Frontal cortex (tissue), 4 donors: ENCODE data around the gene TBC1D12. TPM values are rescaled to one million over a fixed set of nuclear protein-coding genes. Genes with fewer than 3 reads are reported as not detected.

Source experiments
- DNase-seq, 2 donors: peaks; one replicate each; pipeline ENCODE4 v3.0.0; 2012; ENCODE audit warnings: low spot score in 2 of 2
- FAIRE-seq: peaks from 2 replicates; lab custom pipeline; 2012; peaks lifted over from hg19 to GRCh38; lab: Jason Lieb, UNC
- total RNA-seq: library from RNA; depleted of rRNA; stranded (reverse); fragments of >200 nt; gene quantifications from one replicate; pipeline ENCODE4 v1.2.3, GENCODE V29; 2014
- donor health status: control.
- donor health status: control.
- donor health status: control.

TBC1D12 gene
- total RNA-seq, 1 donor from 2014 or later, result 57.5 TPM

- no peak for FAIRE-seq
- no peak for DNase-seq
These were observed 40.7 kb downstream of the TBC1D12 start for GRCh38 chr10:94443047-94443446.

- FAIRE-seq (no peak), DNase-seq (no peak)
These were observed 41.2 kb downstream of the TBC1D12 start for GRCh38 chr10:94443549-94443948.

GRCh38 chr10:94450782-94451181, 48.4 kb downstream of the TBC1D12 start:
- DNase-seq, result no peak
- FAIRE-seq, result no peak

DNA sequence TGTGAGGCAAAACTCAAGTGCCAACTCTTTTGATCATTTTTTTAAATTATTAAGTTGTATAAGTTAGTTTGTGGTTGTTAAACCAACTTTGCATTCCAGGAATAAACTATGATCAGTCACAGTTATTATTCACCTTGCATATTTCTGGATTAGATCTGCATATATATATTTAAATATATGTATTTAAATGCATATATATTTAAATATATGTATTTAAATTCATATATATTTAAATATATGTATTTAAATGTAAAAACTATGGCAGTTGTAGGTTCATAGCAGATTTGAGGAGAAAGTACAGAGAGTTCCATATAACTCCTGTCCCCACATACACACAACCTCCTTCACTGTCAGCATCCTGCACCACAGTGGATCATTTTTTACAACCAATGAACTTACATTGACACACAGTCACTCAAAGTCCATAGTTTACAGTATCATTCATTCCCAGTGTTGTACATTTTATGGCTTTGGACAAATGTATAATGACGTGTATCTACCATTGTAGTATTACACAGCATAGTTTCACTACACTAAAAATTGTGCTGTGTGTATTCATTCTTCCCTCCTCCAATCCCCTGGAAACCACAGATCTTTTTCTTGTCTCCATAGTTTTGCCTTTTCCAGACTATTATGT, 49.7 kb downstream of the TBC1D12 start:
- no peak for FAIRE-seq
- DNase-seq, result no peak

- DNase-seq (no peak), FAIRE-seq (no peak)
These were observed 54.6 kb downstream of the TBC1D12 start for GRCh38 chr10:94456942-94457341.

DNA sequence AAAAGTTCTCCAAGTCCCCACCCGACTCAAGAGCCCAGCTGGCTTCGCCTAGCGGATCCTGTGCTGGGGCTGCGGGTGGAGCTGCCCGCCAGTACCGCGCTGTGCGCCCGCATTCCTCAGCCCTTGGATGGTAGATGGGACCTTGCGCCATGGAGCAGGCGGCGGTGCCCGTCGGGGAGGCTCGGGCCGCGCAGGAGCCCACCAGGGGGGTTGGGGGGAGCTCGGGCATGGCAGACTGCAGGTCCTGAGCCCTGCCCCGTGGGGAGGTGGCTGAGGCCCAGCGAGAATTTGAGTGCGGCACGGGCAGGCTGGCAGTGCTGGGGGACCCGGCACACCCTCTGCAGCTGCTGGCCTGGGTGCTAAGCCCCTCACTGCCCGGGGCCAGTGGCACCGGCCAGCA, 57.0 kb downstream of the TBC1D12 start:
- DNase-seq (no peak), FAIRE-seq (no peak)

DNA sequence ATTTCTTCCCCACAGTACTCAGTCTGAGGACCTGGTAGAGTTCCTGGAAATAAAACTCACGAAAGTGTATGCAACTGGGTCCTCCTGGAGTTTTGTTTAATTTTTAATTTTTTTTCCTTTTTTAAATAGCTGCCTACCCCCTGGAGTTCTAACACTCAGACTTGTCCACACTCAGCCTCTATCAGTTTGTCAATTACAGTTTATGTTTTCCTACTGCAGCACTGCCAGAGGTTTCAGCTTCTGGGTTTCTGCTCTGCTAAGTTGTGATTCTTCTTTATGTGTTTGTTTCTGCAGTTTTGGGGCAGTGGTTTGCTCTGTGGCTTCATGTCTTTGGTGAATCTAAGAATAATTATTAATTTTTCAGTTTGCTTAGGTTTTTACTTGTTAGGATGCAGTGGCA, 59.2 kb downstream of the TBC1D12 start:
- FAIRE-seq (no peak), DNase-seq (no peak)

GRCh38 chr10:94462130-94462529, 59.8 kb downstream of the TBC1D12 start:
- DNase-seq (no peak), FAIRE-seq (no peak)

DNA sequence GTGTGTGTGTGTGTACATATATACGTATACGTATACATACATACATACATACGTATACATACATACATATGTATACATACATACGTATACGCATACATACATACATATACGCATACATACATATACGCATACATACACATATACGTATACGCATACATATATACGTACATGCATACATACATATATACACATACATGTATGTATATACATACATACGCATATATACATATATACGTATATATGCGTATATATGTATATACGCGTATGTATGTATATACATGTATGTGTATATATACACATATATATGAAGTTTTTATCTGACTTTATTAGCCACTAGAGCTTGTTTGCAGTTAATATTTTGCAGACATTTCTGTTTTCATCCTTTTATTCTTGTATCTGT, 63.3 kb downstream of the TBC1D12 start:
- DNase-seq, result no peak
- no peak for FAIRE-seq

- FAIRE-seq (no peak), DNase-seq (no peak)
These were observed 79.1 kb downstream of the TBC1D12 start for GRCh38 chr10:94481410-94481809.

- FAIRE-seq (no peak), DNase-seq (no peak)
These were observed 81.6 kb downstream of the TBC1D12 start for GRCh38 chr10:94483970-94484369.

- FAIRE-seq (no peak), DNase-seq (no peak)
These were observed 82.8 kb downstream of the TBC1D12 start for GRCh38 chr10:94485094-94485493.

GRCh38 chr10:94487575-94487974, 85.2 kb downstream of the TBC1D12 start:
- no peak for DNase-seq
- FAIRE-seq, result no peak

DNA sequence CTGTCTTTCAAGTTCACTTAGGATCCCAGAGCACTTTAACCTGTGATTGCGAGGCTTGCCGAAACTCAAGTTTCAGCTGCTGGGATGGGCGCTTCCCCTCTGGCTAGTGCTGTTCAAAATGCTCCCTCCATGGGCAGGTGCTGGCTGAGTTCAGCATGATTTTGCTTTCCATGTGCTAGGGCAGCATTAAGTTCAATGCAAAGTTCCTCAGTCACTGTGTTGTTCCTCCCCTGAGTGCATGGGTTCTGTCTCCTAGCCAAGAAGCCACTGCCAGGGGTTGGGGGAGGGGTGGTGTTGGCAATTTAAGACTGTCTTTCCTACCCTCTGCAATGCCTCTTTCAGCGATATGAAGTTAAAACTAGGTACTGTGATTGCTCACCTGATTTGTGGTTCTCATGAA, 86.8 kb downstream of the TBC1D12 start:
- FAIRE-seq (no peak), DNase-seq (no peak)

DNA sequence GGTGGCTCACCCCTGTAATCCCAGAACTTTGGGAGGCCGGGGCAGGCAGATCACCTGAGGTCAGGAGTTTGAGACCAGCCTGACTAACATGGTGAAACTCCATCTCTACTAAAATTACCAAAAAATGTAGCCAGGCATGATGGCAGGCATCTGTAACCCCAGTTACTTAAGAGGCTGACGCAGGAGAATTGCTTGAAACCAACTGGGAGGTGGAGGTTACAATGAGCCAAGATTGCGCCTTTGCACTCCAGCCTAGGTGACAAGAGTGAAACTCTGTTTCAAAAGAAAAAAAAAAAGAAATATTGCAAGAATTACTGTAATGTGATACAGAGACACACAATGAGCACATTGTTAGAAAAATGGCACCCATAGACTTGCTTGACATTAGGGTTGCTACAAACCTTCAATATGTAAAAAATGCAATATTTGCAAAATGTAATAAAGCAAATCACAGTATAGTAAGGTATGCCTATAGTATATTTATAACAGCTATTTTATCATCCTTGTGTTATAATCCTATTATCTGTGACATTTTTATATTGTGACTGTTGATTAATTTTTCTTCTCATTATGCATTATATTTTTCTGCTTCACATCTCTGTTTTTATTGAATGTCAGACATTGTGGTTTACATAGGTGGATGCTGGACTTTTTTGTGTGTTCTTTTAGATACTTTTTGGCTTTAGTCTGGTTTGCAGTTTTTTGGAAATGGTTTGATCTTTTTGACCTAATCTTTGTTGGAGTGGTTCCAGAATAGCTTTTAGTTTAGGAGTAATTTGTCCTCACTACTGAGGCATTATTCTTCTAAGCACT, 87.8 kb downstream of the TBC1D12 start:
- DNase-seq (no peak), FAIRE-seq (no peak)

DNA sequence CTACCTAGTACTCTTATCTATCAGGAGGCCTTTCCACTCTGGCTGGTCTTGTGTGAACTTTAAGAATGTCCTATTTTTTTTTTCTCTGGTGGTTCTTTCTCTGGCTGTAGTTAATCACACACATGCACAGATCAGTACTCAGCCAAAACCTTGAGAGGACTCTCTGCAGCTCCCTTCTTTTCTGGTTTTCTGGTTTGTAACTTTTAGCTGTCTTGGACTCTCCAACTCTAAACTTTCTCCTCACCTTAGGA, 88.4 kb downstream of the TBC1D12 start:
- no peak for FAIRE-seq
- no peak for DNase-seq

DNA sequence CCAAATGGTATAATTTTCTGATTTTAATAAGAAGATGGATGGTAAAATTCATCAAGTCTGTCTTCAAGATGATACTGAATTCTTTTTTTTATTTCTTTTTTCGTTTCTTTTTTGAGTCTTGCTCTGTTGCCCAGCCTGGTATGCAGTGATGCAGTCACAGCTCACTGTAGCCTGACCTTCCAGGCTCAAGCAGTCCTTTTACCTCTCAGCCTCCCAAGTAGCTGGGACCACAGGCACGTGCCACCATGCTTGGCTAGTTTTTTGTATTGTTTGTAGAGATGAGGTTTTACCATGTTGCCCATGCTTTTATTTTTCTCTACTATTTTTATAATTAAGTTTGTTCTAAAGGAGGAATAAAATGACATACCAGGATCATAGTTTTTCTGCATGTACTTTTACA, 91.1 kb downstream of the TBC1D12 start:
- DNase-seq (no peak), FAIRE-seq (no peak)

DNA sequence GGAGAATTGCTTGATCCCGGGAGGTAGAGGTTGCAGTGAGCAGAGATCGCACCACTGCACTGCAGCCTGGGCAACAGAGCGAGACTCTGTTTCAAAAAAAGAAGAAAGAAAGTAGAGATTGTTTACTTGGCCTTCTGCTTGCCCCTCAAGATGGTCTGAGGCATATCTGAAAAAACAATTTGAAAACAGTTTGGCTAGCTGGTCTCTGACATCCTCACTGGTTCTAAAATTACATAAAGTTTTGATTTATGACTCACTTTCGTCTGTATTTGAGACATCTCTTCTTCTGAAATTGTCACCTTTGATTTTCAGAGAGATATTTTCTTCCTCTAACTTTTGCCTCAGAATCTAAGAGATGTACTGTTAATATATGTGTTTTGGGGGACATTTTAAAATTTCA, 93.7 kb downstream of the TBC1D12 start:
- DNase-seq (no peak), FAIRE-seq (no peak)

- no peak for FAIRE-seq
- no peak for DNase-seq
These were observed 94.3 kb downstream of the TBC1D12 start for GRCh38 chr10:94496646-94497045.

DNA sequence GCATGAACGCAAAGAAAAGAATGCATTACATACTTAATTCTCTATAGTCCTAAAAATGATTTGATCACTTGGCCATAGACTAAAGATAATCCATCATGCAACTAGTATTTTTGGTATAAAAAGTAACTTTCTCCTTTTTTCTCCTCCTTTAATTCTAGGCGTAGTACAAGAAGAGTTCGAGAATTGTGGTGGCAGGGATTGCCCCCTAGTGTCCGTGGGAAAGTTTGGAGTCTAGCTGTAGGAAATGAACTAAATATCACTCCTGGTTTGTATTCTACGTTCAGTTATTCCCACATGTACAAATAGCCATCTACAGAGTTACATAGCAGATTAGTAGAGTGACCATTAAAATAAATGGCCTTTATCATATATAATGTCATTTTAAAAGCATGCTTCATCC, 97.7 kb downstream of the TBC1D12 start:
- FAIRE-seq (no peak), DNase-seq (no peak)

GRCh38 chr10:94521276-94522250, 119.2 kb downstream of the TBC1D12 start:
- no peak for FAIRE-seq
- no peak for DNase-seq
